Measurements from ENCODE around the gene DLGAP4.

Gene DLGAP4

GRCh38 chr20:36493801-36494114, 187.6 kb downstream of the DLGAP4 start:
- no peaks in the 10 kb centered on the region for H3K9me3 ChIP-seq (ENCODE audit: insufficient read depth, low read length)
- H3K79me2 ChIP-seq (ENCODE audit: insufficient read depth, low read length), result no peaks in the 10 kb centered on the region
- TF ChIP-seq CTCF (IDR thresholded peaks at IDR 0.05; ENCODE audit: insufficient read depth, low read length, poor library complexity, severe bottlenecking) (no peak), EZH2phosphoT487 (conservative IDR thresholded peaks at IDR 0.05; ENCODE audit: low read length) (no peak)
- H3K4me2 ChIP-seq (ENCODE audit: low read depth, low read length, poor library complexity, severe bottlenecking), result no peak overlapping the region
- H3K9me2 ChIP-seq (replicated peaks; ENCODE audit: insufficient read depth, low read length), result no peaks in the 10 kb centered on the region
- H3K36me3 ChIP-seq (ENCODE audit: low read length), result no peaks in the 10 kb centered on the region
- no peaks in the 10 kb centered on the region for H3F3A ChIP-seq (ENCODE audit: insufficient read depth)
- H2AFZ ChIP-seq (ENCODE audit: low read depth, low read length, severe bottlenecking), result no peak overlapping the region
- no peaks in the 10 kb centered on the region for H3K27me3 ChIP-seq (ENCODE audit: low read length)
- no peak overlapping the region for H3K27ac ChIP-seq (ENCODE audit: low read depth, low read length)
- H4K20me1 ChIP-seq (ENCODE audit: low read depth, low read length), result no peaks in the 10 kb centered on the region
- no peak overlapping the region for H3K9ac ChIP-seq (ENCODE audit: low read length)
- no peak overlapping the region for H3K4me3 ChIP-seq (ENCODE audit: insufficient read depth, low read length, poor library complexity, severe bottlenecking)

- Histone ChIP-seq H3K27me3 (ENCODE audit: low read length) (no peaks in the 10 kb centered on the region), H3K36me3 (ENCODE audit: low read length) (no peaks in the 10 kb centered on the region), H3K4me2 (ENCODE audit: low read depth, low read length, poor library complexity, severe bottlenecking) (no peak overlapping the region), H3K9me3 (ENCODE audit: insufficient read depth, low read length) (no peaks in the 10 kb centered on the region), H3K27ac (ENCODE audit: low read depth, low read length) (no peak overlapping the region), H3K9ac (ENCODE audit: low read length) (no peak overlapping the region), H2AFZ (ENCODE audit: low read depth, low read length, severe bottlenecking) (no peak overlapping the region), H3K79me2 (ENCODE audit: insufficient read depth, low read length) (no peaks in the 10 kb centered on the region), H3K9me2 (replicated peaks; ENCODE audit: insufficient read depth, low read length) (no peaks in the 10 kb centered on the region), H4K20me1 (ENCODE audit: low read depth, low read length) (no peaks in the 10 kb centered on the region), H3K4me3 (ENCODE audit: insufficient read depth, low read length, poor library complexity, severe bottlenecking) (no peak overlapping the region), H3F3A (ENCODE audit: insufficient read depth) (no peaks in the 10 kb centered on the region)
- TF ChIP-seq CTCF (IDR thresholded peaks at IDR 0.05; ENCODE audit: insufficient read depth, low read length, poor library complexity, severe bottlenecking), result no peak
- TF ChIP-seq EZH2phosphoT487 (conservative IDR thresholded peaks at IDR 0.05; ENCODE audit: low read length), result no peak
Observed at GRCh38 chr20:36496707-36497669, 190.8 kb downstream of the DLGAP4 start.

- H3K4me2 ChIP-seq (ENCODE audit: low read depth, low read length, poor library complexity, severe bottlenecking), result no peak overlapping the region
- H3F3A ChIP-seq (ENCODE audit: insufficient read depth), result no peaks in the 10 kb centered on the region
- H3K79me2 ChIP-seq (ENCODE audit: insufficient read depth, low read length), result no peaks in the 10 kb centered on the region
- H3K27me3 ChIP-seq (ENCODE audit: low read length), result no peaks in the 10 kb centered on the region
- H3K4me3 ChIP-seq (ENCODE audit: insufficient read depth, low read length, poor library complexity, severe bottlenecking), result no peak overlapping the region
- no peaks in the 10 kb centered on the region for H3K9me3 ChIP-seq (ENCODE audit: insufficient read depth, low read length)
- H3K9ac ChIP-seq (ENCODE audit: low read length), result no peak overlapping the region
- H4K20me1 ChIP-seq (ENCODE audit: low read depth, low read length), result no peaks in the 10 kb centered on the region
- H3K9me2 ChIP-seq (replicated peaks; ENCODE audit: insufficient read depth, low read length), result no peaks in the 10 kb centered on the region
- TF ChIP-seq CTCF (IDR thresholded peaks at IDR 0.05; ENCODE audit: insufficient read depth, low read length, poor library complexity, severe bottlenecking) (no peak), EZH2phosphoT487 (conservative IDR thresholded peaks at IDR 0.05; ENCODE audit: low read length) (no peak)
- no peak overlapping the region for H2AFZ ChIP-seq (ENCODE audit: low read depth, low read length, severe bottlenecking)
- H3K36me3 ChIP-seq (ENCODE audit: low read length), result no peaks in the 10 kb centered on the region
- H3K27ac ChIP-seq (ENCODE audit: low read depth, low read length), result no peak overlapping the region
Observed at GRCh38 chr20:36497856-36498255, 191.7 kb downstream of the DLGAP4 start.
